Stimulated activated CD8-positive, alpha-beta memory T cell treated with anti-CD3 and anti-CD28 coated beads, Interleukin-15, amount 100 ng/mL, for 24 hours (primary cell): Measurements from ENCODE around the gene SMARCA2.

Source experiments
- DNase-seq: peaks from one replicate; pipeline ENCODE4 v3.0.0-alpha.2; 2020; ENCODE audit warnings: low read depth

SMARCA2 gene

DNA sequence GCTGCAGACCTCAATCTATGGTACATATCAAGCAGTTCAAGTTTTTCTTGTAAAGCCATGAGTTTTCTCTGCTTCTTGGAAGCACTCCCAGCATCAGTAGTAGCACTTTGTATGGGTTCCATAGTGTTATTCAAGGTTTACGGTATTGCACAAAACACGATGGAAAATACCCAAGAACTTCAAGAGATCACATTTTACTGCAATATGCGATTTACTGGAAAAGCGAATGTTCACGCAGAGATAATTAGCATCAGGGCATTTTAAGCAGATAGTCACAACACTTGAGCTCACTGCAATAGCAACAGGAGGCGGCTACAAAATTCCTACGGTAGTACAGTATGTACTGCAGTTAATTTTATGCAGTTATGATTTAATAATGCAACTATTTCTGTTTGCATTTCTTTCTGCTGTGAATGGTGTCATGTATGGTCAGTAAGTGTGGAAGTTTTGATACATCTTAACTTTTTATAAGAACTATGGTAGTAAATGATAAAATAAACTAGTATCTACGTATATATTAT is 200.8 kb downstream of the SMARCA2 start:
- DNase-seq = no peak

DNA sequence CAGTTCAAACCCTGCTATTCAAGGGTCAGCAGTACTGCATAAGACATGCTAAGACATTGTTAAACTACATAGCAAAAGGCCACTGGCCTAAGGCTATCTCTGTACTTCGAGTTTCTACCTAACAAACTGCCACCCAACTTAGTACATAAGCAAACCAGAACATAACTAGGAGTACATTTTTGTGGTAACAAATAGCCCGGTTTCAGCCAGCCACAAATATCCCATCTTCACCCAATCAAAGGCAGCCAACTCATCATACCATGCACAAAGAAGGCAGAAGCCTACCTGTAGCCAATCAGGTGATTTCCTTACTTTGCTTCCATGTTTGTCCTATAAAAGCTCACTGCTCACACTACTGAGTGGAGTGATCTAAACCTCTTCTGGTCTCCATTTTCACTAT is 201.4 kb downstream of the SMARCA2 start:
- no peak for DNase-seq

DNA sequence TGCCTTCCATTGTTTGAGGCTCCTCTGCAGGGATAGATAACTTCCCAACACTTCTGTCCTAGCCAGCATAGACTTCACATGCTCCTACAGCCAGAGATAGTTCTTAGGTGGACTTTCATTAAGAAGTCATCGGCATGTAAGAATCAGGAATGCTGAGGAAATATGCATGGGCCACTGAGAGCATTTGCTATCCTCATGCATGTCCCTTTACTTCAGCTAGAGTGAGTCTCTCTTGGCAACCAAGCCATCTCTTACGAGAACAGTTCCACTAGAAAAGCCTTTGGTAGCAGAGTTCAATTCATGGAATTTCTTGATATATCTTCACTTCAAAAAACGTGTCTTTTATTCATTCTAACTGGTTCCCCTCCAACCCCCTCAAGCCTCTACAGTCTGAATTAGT is 202.4 kb downstream of the SMARCA2 start:
- DNase-seq = no peak

DNA sequence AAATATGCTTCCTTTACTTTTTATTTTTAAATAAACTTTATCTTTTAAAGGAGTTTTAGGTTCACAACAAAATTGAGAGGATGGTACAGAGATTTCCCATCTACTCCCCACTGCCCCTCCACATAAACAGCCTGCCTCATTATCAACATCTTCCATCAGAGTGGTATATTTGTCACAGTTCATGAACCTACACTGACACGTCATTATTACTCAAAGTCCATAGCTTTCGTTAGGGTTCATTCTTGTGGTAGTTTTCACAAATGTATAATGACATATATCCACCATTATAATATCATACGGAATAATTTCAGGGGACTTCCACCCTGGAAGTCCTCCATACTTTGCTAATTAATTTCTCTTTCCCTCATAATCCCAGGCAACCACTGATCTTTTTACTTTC is 204.9 kb downstream of the SMARCA2 start:
- no peak for DNase-seq

DNA sequence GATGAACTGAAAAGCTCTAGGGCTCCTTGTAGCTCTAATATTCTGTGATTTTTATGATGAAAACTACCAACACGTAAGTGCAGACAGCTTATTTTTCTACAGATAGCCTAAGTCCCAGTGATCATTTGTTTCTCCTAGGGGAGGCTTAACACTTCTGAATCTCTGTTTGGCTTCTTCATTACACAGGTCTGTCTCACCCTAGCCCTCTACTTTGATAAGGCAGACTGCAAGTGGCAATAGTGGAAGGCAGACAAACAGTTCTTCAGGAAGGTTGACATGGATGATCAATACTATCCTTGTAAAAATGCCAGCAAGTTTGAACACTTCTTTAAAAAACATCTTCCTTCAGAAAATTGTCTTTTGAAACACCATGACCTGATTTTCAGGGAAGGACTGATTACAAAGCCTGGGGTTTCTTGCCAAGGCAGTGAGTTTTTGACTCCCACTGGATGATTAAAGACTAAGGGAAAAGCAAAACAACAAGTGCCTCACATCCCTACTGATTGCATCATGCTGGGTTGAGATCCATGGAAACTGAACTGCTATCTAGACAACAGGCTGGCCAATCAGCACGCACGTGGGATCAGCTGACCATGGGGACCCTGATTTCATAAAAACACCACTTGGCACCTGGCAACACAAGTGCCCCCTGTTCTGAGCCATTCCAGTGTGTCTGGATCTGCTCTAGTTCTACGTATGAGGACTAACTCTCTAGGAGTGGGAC is 212.2 kb downstream of the SMARCA2 start:
- no peak for DNase-seq

DNA sequence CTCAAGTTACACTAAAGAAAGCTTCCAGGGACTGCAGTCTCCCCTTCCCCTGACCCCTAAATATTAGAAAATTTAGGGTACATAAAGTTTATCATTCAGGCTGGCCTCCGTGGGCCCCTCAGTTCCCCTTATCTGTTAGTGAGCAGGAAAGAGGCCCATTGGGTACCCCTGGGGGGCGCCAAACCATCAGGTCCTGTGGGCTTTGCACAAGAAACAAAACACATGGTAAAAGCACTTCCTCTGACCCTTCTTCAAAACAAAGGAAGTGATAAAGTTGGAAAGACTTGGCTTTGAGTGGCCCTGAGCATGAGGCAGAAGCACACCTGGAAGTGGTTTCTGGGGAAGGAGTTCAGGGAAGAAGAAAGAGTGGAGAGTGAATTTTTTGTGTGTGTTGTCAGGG is 213.0 kb downstream of the SMARCA2 start:
- DNase-seq = no peak

DNA sequence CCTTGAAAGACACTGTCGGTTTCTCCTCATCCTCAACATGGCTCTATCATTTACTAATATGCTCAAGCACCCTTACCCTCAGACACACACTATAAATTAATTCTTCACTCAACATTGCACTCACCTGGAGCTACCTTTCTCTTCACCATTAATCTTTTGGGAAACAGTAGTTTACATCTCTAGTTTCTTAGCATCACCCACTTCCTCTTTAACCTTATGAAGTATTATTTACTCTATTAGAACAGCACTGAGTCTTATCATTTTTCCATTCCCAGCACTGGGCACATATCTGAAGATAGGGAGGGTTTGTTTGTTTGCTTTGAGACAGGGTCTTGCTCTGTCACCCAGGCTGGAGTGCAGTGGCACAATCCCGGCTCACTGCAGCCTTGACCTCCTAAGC is 213.5 kb downstream of the SMARCA2 start:
- no peak for DNase-seq

DNA sequence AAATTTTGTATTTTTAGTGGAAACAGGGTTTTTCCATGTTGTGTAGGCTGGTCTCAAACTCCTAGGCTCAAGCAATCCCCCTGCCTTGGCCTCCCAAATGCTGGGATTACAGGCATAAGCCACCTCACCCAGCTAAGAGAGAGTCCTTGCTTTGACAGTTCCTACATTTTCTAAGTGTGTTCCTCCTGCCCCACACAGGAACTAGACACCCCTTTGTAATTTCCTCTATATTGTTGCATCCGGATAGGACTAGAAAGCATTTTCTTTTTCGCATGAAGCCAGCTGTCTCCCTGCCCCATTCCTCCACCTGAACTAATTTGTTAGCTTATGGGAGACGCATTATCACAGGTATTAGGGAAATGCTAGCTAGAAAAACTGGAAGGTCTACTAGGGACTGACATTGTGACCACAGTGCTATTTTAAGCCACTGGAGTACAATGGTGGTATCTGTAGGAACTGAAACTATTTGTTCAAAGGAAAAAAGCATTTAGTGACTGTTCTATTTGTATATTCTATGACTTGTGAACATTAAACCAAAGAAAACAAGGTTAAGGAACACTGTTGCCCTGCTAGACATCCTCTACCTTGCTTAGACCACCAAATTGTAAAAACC is 214.1 kb downstream of the SMARCA2 start:
- no peak for DNase-seq

DNA sequence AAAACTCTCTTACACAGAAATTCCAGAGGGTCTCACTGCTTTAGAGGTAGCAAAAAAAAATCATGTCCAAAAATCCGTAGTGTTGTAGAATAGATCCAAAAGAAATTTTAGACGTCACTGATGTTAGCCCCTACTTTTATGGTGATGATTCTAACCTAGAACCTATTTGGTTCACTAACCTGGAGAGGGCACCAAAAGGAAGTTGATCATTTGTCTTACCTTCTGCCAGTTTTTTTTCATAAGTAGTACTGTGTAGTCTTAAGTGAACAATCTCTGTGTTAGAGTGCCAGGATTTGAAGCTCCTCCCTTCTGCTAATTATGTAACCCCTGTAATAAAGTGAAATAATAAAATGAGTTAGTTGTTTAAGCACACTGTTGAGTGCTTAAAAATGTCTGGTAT is 215.2 kb downstream of the SMARCA2 start:
- no peak for DNase-seq

DNA sequence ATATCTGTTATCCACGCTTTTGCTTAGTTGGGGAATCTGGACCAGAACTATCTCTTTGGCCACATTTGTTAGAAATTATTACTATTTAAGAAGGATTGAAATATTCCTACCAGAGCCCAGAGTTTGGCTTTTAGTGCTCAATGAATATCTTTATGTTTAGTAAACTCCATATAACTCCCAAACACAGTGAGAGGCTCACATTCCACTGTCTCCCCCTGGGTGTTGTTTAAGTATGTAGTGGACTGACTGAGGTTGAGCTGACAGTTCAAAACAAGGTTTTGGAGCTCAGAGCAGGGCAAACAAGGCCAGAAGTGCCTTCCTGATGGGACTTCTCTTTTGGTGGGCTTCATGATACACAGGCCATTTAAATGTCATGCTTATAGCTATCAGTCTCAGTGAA is 216.0 kb downstream of the SMARCA2 start:
- DNase-seq = no peak

DNA sequence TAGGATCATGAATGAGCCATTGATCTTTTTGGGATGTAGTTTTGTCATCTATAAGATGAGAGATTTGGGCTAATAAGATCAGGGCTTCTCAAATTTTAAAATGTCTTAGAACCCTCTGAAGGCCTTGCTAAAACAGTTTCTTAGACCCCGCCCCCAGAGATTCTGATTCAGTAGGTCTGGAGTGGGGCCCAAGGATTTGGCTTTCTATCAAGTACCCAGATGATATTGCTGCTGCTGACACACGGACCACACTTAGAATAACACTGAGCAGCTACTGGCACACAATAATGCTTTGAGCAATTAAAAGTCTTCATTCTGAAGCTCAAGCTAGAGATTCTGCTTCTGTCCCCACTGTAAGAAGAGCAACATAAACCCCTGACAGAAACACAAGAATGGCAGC is 216.7 kb downstream of the SMARCA2 start:
- DNase-seq = no peak

DNA sequence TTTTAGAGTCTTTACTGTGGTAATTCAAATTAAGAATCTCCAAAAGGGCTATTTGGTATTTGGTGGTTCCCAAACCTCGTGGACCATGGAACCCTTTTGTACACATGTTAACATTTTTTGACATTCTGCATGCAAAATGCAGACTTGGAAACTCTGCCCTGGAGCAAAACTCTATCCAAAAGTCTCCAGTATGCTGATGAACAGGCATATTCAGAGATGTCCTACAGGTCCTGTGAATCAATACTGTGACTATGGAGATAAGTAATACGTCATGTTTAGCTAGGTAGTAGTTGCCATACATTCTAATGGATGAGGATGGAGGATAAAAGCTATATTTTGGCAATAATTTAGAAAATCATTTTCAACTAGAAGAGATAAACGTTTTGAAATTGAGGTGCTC is 218.1 kb downstream of the SMARCA2 start:
- no peak for DNase-seq

DNA sequence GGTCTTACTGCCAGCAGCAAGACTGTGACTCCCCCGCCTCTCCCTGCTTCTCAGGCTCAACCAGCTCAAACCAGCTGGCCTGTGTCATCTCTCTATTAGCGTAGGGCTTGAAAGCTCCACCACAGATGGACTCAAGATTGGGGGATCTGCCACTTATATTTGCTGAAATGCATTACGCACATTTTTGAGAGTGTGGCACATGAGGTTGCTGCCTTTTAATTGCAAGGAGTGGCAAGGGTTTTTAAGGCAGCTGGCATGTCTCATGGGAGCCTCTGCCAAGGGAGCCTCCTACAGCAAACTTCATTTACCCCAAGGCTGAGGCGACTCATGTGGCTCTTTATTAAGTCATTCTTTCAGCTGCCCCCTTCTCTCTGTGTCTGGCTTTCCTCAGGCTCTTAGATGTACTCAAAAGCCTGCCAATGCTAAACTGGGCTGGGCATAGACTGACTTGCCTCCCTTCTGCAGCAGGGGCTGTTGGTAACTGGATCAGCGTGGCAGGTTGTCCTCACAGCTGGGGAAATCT is 219.3 kb downstream of the SMARCA2 start:
- DNase-seq = no peak

DNA sequence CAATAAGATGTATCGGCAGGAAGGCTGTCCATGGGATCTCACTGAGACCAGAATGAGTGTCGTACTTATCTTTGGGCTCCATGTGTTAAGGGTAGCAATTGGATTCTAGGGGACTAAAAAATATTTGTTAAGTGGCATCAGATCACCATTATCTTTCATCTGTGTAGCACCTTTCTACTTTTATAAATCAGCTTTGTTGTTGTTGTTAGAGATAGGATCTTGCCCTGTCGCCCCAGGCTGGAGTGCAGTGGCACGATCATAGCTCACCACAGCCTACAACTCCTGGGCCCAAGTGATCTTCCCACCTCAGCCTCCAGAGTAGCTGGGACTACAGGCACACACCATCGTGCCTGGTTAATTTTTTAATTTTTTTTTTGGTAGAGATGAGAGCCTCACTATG is 220.5 kb downstream of the SMARCA2 start:
- no peak for DNase-seq

DNA sequence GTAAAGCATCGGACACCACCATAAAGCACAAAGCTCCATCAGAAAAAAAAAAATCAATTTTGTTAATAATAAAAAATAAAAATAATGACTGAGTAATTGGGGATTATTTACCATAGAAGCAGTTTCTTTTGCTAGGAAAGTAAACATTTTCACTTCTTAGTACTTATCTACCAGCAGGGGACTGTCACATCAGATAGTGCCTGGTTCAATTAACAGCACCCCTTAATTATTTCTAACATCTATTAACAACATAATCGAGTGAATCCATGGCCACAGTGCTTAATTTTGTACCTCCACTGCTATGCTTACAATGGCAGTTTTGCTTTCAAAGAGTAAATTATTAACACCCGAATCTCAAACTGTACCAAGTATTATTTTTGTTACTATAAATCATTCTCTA is 221.7 kb downstream of the SMARCA2 start:
- no peak for DNase-seq

DNA sequence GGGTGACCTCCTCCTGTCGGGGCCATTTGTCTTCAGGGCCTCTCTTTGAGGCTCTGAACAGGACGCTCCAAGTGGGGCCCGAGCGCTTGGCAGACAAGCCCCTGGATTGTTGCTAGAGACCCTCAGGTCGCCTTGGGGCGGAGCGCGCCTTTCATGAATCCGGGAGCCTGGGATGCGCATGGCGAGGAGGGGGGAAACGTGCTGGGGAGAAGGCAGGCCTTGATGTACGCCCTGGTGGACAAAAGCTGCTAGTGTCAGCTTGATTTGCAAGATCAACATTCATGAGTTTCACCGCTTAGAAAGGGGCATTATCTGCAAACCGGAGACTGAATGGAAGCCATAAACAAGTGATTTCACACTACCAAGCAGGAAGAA is 226.3 kb downstream of the SMARCA2 start:
- no peak for DNase-seq

DNA sequence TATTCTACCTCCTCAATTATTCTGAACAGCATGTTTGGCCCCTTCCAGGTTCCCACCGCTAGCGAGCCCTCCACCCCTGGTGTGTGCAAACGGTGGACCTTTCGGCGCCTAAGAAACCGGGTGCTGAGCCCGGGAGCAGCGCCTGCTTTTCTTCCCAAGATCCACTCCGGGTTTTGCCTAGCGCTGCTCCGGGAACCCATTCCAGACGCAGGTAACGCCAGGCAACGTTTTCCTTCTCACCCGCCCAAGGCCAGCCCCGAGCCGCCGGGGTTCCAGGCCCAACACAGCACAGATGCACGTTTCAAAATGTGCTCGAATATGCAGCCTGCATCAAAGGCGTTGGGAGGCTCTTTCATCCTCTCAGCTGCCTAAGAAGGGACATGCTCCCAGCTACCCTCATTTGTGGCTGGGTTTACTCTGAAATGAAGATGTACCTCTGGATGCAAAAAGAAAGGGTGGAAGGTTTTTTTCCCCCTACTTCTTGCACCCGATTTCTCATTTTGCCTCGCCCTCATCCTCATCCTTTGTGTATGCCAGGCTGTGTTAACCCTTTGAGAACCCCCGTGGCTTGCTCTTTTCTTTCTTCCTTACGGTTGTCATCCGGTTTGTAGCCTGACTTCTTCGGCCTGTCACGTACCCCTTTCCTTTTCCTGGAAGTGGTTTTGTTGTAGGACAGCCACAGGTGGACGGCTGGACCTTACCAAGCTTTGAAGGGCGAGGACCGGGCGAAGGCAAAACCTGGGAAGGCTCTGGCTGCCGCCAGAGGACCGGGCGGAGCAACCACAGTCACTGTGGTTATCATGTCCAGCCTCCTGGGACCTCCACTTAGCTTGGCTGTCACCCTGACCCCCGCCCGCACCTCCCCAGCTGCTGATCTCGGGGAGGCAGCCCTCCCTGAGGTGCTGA is 226.9 kb downstream of the SMARCA2 start:
- peak; percentile 35 for DNase-seq

DNA sequence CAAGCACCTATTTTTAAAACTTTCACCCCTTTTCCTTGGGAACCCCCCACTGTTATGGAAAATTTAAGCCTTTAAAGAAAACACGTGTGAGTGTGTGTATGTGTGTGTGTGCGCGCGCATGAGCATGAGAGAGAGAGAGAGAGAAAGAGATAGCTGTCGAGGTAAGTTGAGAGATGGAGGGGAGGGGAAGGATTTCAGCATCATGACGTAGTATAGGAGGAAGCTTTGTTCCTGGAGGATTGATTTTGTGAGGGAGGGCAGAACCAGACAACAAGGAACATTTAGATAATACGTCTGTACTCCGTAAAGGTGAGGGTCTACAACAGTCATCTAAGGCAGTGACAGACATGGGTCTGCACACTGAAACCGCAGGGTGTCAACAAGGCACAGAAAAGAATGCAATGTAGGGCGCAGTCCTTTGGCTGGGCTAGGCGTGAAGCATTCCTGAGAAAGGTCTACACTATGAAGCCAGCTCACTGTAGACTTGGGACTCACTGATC is 227.7 kb downstream of the SMARCA2 start:
- DNase-seq = no peak
